GM23338 (cell line): ENCODE data around the gene LRP1B. TPM values are rescaled to one million over a fixed set of nuclear protein-coding genes. Genes with fewer than 3 reads are reported as not detected.

Experiments
- ATAC-seq: fragments of 200-7000 bp; cut with Tn5 transposase; 3 replicates; pipeline ENCODE4 v1.9.1; 2020
- DNase-seq: peaks from one replicate; pipeline ENCODE4 v3.0.0-alpha.2; 2015; ENCODE audit warnings: low spot score
- H2AFZ ChIP-seq: fragments of 200-600 bp; sonication (generic); 2 replicates; pipeline ENCODE4 v1.8.0; 2016; ENCODE audit warnings: antibody characterized with exemption, mild to moderate bottlenecking, moderate library complexity
- H3F3A ChIP-seq: fragments of 200-600 bp; sonication (generic); replicated peaks from 2 replicates; pipeline ENCODE4 v1.8.0; 2017; ENCODE audit warnings: antibody characterized with exemption, mixed run types, low read depth
- H3K27ac ChIP-seq: fragments of 200-600 bp; sonication (generic); 2 replicates; pipeline ENCODE4 v1.6.1; 2016; ENCODE audit warnings: low read depth
- H3K27me3 ChIP-seq: fragments of 200-600 bp; sonication (generic); 2 replicates; pipeline ENCODE4 v1.8.0; 2016; ENCODE audit warnings: mild to moderate bottlenecking, mixed run types, moderate library complexity; ENCODE audit not compliant: insufficient read depth
- H3K36me3 ChIP-seq: fragments of 200-600 bp; sonication (generic); 2 replicates; pipeline ENCODE4 v1.8.0; 2016; ENCODE audit warnings: mild to moderate bottlenecking; ENCODE audit not compliant: insufficient read depth
- H3K4me1 ChIP-seq: fragments of 200-600 bp; sonication (generic); 2 replicates; pipeline ENCODE4 v1.8.0; 2016; ENCODE audit warnings: mild to moderate bottlenecking, moderate library complexity; ENCODE audit not compliant: insufficient read depth
- H3K4me2 ChIP-seq: fragments of 200-600 bp; sonication (generic); 2 replicates; pipeline ENCODE4 v1.7.1; 2017; ENCODE audit warnings: mixed run types
- H3K4me3 ChIP-seq: fragments of 200-600 bp; sonication (generic); 2 replicates; pipeline ENCODE4 v1.6.1; 2016; ENCODE audit warnings: mixed run types
- H3K79me2 ChIP-seq: fragments of 200-600 bp; sonication (generic); replicated peaks from 2 replicates; pipeline ENCODE4 v1.8.0; 2017; ENCODE audit warnings: mild to moderate bottlenecking; ENCODE audit not compliant: insufficient read depth
- H3K9me2 ChIP-seq: fragments of 200-600 bp; sonication (generic); 2 replicates; pipeline ENCODE4 v1.8.0; 2017; ENCODE audit not compliant: insufficient read depth
- H4K20me1 ChIP-seq: fragments of 200-600 bp; sonication (generic); replicated peaks from 2 replicates; pipeline ENCODE4 v1.8.0; 2017; ENCODE audit warnings: mild to moderate bottlenecking; ENCODE audit not compliant: insufficient read depth
- H3K27ac Mint-ChIP-seq: 2 replicates; pipeline ENCODE4 v1.8.0; 2020; ENCODE audit warnings: inconsistent platforms, mild to moderate bottlenecking, moderate library complexity, mixed read lengths
- H3K27me3 Mint-ChIP-seq: 3 replicates; pipeline ENCODE4 v1.8.0; 2022; ENCODE audit warnings: low read depth, mild to moderate bottlenecking, moderate library complexity, mixed read lengths, inconsistent platforms; ENCODE audit not compliant: insufficient read depth, poor library complexity
- H3K36me3 Mint-ChIP-seq: 3 replicates; pipeline ENCODE4 v1.8.0; 2021; ENCODE audit warnings: low read depth, mild to moderate bottlenecking, inconsistent platforms, moderate library complexity, mixed read lengths
- H3K4me1 Mint-ChIP-seq: 3 replicates; pipeline ENCODE4 v1.8.0; 2020; ENCODE audit warnings: mild to moderate bottlenecking, inconsistent platforms, mixed read lengths
- H3K4me3 Mint-ChIP-seq: 3 replicates; pipeline ENCODE4 v1.8.0; 2021; ENCODE audit warnings: moderate library complexity, mild to moderate bottlenecking, inconsistent platforms, mixed read lengths
- H3K9me3 Mint-ChIP-seq: 3 replicates; pipeline ENCODE4 v1.8.0; 2020; ENCODE audit warnings: moderate library complexity, mild to moderate bottlenecking, inconsistent platforms, mixed read lengths
- CREB1 ChIP-seq: fragments of 250-450 bp; sonication (Bioruptor Pico); IDR thresholded peaks from 2 replicates; pipeline ENCODE4 v1.5.0; 2020; ENCODE audit warnings: low read depth, mild to moderate bottlenecking, moderate library complexity
- ETS1 ChIP-seq: IDR thresholded peaks from 2 replicates; pipeline ENCODE4 v1.6.1; 2016; ENCODE audit warnings: antibody characterized with exemption
- EZH2 ChIP-seq: fragments of 200-600 bp; sonication (generic); IDR thresholded peaks from one replicate; pipeline ENCODE4 v1.8.0; 2017; ENCODE audit warnings: antibody characterized with exemption, mild to moderate bottlenecking, low read depth; ENCODE audit not compliant: unreplicated experiment
- EZH2phosphoT487 ChIP-seq: fragments of 200-600 bp; sonication (generic); IDR thresholded peaks from one replicate; pipeline ENCODE4 v1.8.1; 2018; ENCODE audit warnings: antibody characterized with exemption; ENCODE audit not compliant: unreplicated experiment
- JUNB ChIP-seq: IDR thresholded peaks from one replicate; pipeline ENCODE4 v1.6.1; 2016; ENCODE audit warnings: antibody characterized with exemption; ENCODE audit not compliant: unreplicated experiment
- NANOG ChIP-seq: IDR thresholded peaks from 2 replicates; pipeline ENCODE4 v1.6.1; 2016; ENCODE audit warnings: antibody characterized with exemption, borderline replicate concordance
- POLR2AphosphoS5 ChIP-seq: IDR thresholded peaks from 2 replicates; pipeline ENCODE4 v1.6.1; 2016; ENCODE audit warnings: antibody characterized with exemption, low read depth
- REST ChIP-seq: IDR thresholded peaks from one replicate; pipeline ENCODE4 v1.6.1; 2018; ENCODE audit warnings: antibody characterized with exemption; ENCODE audit not compliant: unreplicated experiment
- ZNF114 ChIP-seq: fragments of 250-450 bp; sonication (Bioruptor Pico); IDR thresholded peaks from 2 replicates; pipeline ENCODE4 v1.5.0; 2020; ENCODE audit warnings: mild to moderate bottlenecking, moderate library complexity
- ZNF331 ChIP-seq: fragments of 250-450 bp; sonication (Bioruptor Pico); IDR thresholded peaks from 2 replicates; pipeline ENCODE4 v1.5.0; 2020; ENCODE audit warnings: low read depth, mild to moderate bottlenecking, moderate library complexity
- ZNF462 ChIP-seq: fragments of 250-450 bp; sonication (Bioruptor Pico); IDR thresholded peaks from 2 replicates; pipeline ENCODE4 v1.5.0; 2020; ENCODE audit warnings: mild to moderate bottlenecking, moderate library complexity
- polyA plus RNA-seq: library from polyadenylated mRNA; unstranded; fragments of >200 nt; fragmentation: Nextera tagmentation; extraction: Ambion mirVana; gene quantifications from 2 replicates; pipeline ENCODE4 v1.2.1, GENCODE V29; 2016
- total RNA-seq: library from RNA; depleted of rRNA; stranded (reverse); fragments of >200 nt; shearing (Covaris generic); gene quantifications from 2 replicates; pipeline ENCODE4 v1.2.3, GENCODE V29; 2014

LRP1B gene
- total and polyA plus RNA-seq, 2 experiments from 2014 or later = 0.15 to 0.97 TPM

- H4K20me1 ChIP-seq = no peaks in the 10 kb centered on the region
- H3K27me3 ChIP-seq = no peaks in the 10 kb centered on the region
- 0 out of 2 replicates have a peak, but pooled peaks cover 4% of the 10 kb centered on the region for H3K4me1 ChIP-seq
- Mint-ChIP-seq H3K27ac (no peak overlapping the region; the same call in 1 of the 2 replicates), H3K4me3 (no peak overlapping the region), H3K9me3 (no peaks in the 10 kb centered on the region), H3K36me3 (no peaks in the 10 kb centered on the region), H3K27me3 (no peaks in the 10 kb centered on the region), H3K4me1 (peaks cover 4% of the 10 kb centered on the region)
- no peaks in the 10 kb centered on the region for H3K79me2 ChIP-seq
- H3K27ac ChIP-seq = no peak overlapping the region
- no peaks in the 10 kb centered on the region for H3F3A ChIP-seq
- no peak overlapping the region for H3K4me2 ChIP-seq
- TF ChIP-seq POLR2AphosphoS5 = no peak
- H3K9me2 ChIP-seq = no peaks in the 10 kb centered on the region
- DNase-seq (no peak), ATAC-seq (no peak)
- H3K36me3 ChIP-seq = no peaks in the 10 kb centered on the region
- no peak overlapping the region for H2AFZ ChIP-seq
- H3K4me3 ChIP-seq = no peak overlapping the region
These were observed 339.3 kb downstream of the LRP1B start for GRCh38 chr2:141791521-141791920.

GRCh38 chr2:141782574-141782973 is 348.2 kb downstream of the LRP1B start:
- Histone ChIP-seq H3K4me3 (no peak overlapping the region), H3K27ac (no peak overlapping the region), H3K9me2 (no peaks in the 10 kb centered on the region), H3F3A (no peaks in the 10 kb centered on the region), H3K79me2 (no peaks in the 10 kb centered on the region), H3K4me2 (no peak overlapping the region), H3K27me3 (no peaks in the 10 kb centered on the region), H3K4me1 (no peaks in the 10 kb centered on the region), H2AFZ (no peak overlapping the region), H4K20me1 (no peaks in the 10 kb centered on the region), H3K36me3 (no peaks in the 10 kb centered on the region)
- ATAC-seq (no peak), DNase-seq (no peak)
- no peaks in the 10 kb centered on the region for H3K36me3 Mint-ChIP-seq
- TF ChIP-seq ZNF462 (CRISPR knock-in tag) (no peak), EZH2 (no peak), REST (no peak), EZH2phosphoT487 (no peak), ETS1 (no peak), JUNB (no peak), POLR2AphosphoS5 (no peak), ZNF114 (CRISPR knock-in tag) (no peak), CREB1 (no peak), ZNF331 (CRISPR knock-in tag) (no peak), NANOG (no peak)
- no peak overlapping the region for H3K4me3 Mint-ChIP-seq
- H3K9me3 Mint-ChIP-seq = no peaks in the 10 kb centered on the region
- no peaks in the 10 kb centered on the region for H3K4me1 Mint-ChIP-seq
- no peaks in the 10 kb centered on the region for H3K27me3 Mint-ChIP-seq
- H3K27ac Mint-ChIP-seq = no peak overlapping the region
